Peyer's patch (tissue), 4 donors: Measurements from ENCODE around the gene ITCH. TPM values are rescaled to one million over a fixed set of nuclear protein-coding genes. Genes with fewer than 3 reads are reported as not detected.

Experiments
- DNase-seq, 3 donors: peaks; one replicate each; pipeline ENCODE4 v3.0.0-alpha.2; 2017 to 2019
- H3K27ac ChIP-seq, 4 donors: fragments of 200-600 bp; sonication (generic); one replicate each; pipeline ENCODE4 v1.5.1; 2016 to 2019
- H3K27me3 ChIP-seq, 2 donors: fragments of 200-600 bp; sonication (generic); one replicate each; pipeline ENCODE4 v1.5.1; 2019
- H3K36me3 ChIP-seq, 3 donors: fragments of 200-600 bp; sonication (generic); one replicate each; pipeline ENCODE4 v1.5.1; 2016 to 2019
- H3K4me1 ChIP-seq, 4 donors: fragments of 200-600 bp; sonication (generic); one replicate each; pipeline ENCODE4 v1.5.1; 2016 to 2019
- H3K4me3 ChIP-seq, 4 donors: fragments of 200-600 bp; sonication (generic); 1 replicate in 3 of 4; 2 replicates in 1 of 4; pipeline ENCODE4 v1.5.1; 2016 to 2019; ENCODE audit warnings: mild to moderate bottlenecking in 1 of 4
- H3K9me3 ChIP-seq, 4 donors: fragments of 200-600 bp; sonication (generic); one replicate each; pipeline ENCODE4 v1.5.1; 2016 to 2019; ENCODE audit warnings: mild to moderate bottlenecking in 1 of 4
- POLR2A ChIP-seq, 2 donors: fragments of 450-650 bp; IDR thresholded peaks; one replicate each; pipeline ENCODE4 v1.5.1; 2017; ENCODE audit warnings: antibody characterized with exemption in 2 of 2, mild to moderate bottlenecking in 2 of 2, moderate library complexity in 2 of 2
- total RNA-seq, 4 donors: library from RNA; depleted of rRNA; stranded (reverse); fragments of >200 nt; gene quantifications; one replicate each; pipeline ENCODE4 v1.1.0, GENCODE V29; 2016
- TF ChIP-seq, protein P1 (sequence below), 6 experiments: fragments of 450-650 bp in 4 of 6; fragments of 200-600 bp in 2 of 6; sonication (generic) in 1 of 6; IDR thresholded peaks; one replicate each; pipeline ENCODE4 v1.5.1; 2017 to 2019; ENCODE audit warnings: antibody characterized with exemption in 6 of 6, mild to moderate bottlenecking in 3 of 6, moderate library complexity in 1 of 6

Gene ITCH
- total RNA-seq, 4 donors from 2014 or later: 43.6 to 69.3 (median 59.8) TPM

DNA sequence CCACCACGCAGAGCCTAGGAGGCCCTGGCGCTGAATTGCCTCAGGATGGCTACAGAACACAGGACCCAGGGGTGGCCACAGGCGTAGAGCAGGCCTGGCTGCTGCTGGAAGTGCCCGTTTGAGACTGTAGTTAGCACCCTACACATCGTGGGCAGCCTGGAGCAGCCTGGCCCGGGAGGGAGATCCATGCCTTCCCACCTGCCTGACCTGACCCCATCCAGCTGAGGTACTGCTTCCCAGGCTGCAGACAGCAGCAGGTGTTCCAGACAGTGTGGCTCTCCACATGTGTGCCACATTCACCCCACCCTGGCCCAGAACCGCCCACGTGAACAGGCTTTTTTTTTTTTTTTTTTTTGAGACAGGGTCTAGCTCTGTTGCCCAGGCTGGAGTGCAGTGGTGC lies 174.6 kb downstream of the ITCH start:
- DNase-seq: no peak
- Histone ChIP-seq H3K36me3 (peaks cover 0 to 91% (median 0%) of the 10 kb centered on the region in 3 donors), H3K4me1 (no peaks in the 10 kb centered on the region), H3K27me3 (no peaks in the 10 kb centered on the region), H3K27ac (no peak overlapping the region), H3K4me3 (no peak overlapping the region), H3K9me3 (no peaks in the 10 kb centered on the region)
- TF ChIP-seq, protein P1, sequence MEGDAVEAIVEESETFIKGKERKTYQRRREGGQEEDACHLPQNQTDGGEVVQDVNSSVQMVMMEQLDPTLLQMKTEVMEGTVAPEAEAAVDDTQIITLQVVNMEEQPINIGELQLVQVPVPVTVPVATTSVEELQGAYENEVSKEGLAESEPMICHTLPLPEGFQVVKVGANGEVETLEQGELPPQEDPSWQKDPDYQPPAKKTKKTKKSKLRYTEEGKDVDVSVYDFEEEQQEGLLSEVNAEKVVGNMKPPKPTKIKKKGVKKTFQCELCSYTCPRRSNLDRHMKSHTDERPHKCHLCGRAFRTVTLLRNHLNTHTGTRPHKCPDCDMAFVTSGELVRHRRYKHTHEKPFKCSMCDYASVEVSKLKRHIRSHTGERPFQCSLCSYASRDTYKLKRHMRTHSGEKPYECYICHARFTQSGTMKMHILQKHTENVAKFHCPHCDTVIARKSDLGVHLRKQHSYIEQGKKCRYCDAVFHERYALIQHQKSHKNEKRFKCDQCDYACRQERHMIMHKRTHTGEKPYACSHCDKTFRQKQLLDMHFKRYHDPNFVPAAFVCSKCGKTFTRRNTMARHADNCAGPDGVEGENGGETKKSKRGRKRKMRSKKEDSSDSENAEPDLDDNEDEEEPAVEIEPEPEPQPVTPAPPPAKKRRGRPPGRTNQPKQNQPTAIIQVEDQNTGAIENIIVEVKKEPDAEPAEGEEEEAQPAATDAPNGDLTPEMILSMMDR (IDR thresholded peaks at IDR 0.05): no peak
- no peak for TF ChIP-seq POLR2A (IDR thresholded peaks at IDR 0.05)

DNA sequence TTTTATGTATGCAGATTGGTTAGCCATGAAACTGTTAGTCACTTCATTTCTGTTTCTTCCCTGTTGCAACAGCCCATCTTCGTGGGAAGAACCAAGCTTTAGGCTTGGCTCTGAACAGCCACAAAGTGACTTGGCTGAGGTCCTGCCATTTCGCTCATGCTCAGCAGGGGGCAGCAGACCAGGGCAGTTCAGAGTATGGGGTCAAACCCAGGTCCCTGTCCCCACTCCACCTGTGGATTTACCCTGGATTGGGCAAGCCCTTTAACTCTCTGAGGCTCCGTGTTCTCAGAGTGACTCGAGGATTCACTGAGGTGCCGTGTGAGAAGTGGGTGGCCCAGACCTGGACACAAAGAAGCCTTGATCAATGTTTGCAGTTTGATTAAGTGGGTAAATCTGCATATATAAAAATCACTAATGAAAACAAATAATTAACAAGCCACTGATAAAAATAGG lies 175.6 kb downstream of the ITCH start:
- Histone ChIP-seq H3K9me3 (no peaks in the 10 kb centered on the region), H3K27me3 (no peaks in the 10 kb centered on the region), H3K4me1 (peaks cover 0 to 2% (median 0%) of the 10 kb centered on the region in 4 donors), H3K27ac (no peak overlapping the region), H3K36me3 (peaks cover 0 to 81% (median 0%) of the 10 kb centered on the region in 3 donors), H3K4me3 (no peak overlapping the region)
- DNase-seq: peak in 2 of 3 donors; percentile 51 to 82
- TF ChIP-seq, protein P1 (IDR thresholded peaks at IDR 0.05): peak; percentile 57 to 73 (median 68)
- no peak for TF ChIP-seq POLR2A (IDR thresholded peaks at IDR 0.05)

DNA sequence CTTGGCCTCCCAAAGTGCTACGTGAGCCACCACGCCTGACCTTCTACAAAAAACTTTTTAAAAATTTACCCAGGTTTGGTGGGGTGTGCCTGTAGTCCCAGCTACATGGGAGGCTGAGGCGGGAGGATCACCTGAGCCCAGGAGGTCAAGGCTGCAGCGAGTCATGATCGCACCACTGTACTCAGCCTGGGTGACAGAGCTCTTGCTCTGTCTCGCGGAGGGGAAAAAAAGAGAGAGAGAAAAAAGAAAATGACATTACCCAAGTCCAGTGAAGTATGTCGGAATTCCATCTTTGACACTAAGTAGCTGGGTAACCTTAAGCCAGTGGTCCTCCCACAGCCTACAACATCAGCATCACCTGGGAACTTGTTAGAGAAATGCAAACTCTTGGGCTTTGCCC lies 176.7 kb downstream of the ITCH start:
- Histone ChIP-seq H3K4me1 (peaks cover 0 to 12% (median 0%) of the 10 kb centered on the region in 4 donors), H3K9me3 (no peaks in the 10 kb centered on the region), H3K36me3 (peaks cover 0 to 70% (median 0%) of the 10 kb centered on the region in 3 donors), H3K4me3 (no peak overlapping the region), H3K27me3 (no peaks in the 10 kb centered on the region), H3K27ac (no peak overlapping the region)
- no peak for DNase-seq
- TF ChIP-seq, protein P1 (IDR thresholded peaks at IDR 0.05): no peak
- TF ChIP-seq POLR2A (IDR thresholded peaks at IDR 0.05): no peak

DNA sequence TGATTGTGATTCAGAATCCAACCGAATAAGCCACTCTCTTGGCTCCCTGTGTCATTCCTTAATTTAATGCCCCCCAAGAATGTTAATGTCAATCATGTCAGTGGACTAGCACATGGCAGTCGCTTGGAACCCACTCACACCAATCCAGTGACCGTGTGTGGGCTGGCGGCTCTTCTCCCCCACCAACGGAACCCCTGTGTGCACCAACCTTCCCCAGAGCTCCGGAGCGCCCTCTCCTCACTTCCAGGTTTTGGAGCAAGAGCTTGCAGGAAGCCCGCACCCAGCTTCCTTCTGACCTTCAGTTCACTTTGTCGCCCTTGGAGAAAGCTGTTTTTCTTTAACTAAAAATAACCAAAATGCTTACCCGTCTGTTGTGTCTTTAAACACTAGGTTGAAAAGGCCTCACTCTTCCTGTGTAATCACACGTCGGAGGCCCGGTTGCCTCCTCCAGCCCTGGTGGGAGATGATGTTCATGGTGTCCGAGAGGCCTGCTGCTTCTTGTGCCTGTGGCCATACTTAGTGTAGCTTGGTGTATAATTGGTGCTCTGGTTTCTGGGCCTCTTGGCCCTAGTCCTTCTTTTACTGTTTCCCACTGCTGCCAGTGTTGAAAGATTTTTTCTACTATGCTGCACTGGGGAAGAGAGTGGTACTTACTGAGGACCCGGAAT lies 177.7 kb downstream of the ITCH start:
- peaks cover 0 to 60% (median 0%) of the 10 kb centered on the region in 3 donors for H3K36me3 ChIP-seq

DNA sequence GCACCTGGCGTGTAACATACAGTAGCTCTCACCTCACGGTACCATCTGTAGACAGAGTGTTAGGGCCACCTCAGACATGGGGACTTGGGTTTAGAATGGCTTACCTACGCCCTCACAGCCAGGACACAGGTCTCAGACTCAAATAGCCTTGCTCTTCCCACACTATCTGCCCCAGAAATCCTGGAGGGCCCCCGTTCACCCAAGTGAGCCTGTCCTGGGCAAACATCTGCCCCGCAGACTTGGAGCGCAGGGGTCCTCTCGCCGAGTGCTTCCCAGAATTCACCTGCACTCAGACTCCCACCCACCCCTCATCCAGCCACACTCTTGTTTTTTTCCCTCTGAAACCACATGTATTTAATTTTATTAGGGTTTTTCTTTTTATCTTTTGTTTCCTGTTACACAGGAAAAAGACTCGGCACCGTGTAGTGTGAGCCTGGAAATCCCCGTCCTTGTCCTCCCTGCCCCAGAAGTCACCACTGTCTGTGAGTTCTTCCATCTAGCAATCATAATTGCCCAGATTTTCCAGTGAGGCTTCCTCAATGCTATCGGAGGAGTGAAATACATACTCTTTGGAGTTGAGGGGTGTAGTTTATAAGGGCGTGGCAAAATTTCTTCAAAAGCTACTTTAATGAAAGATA lies 178.3 kb downstream of the ITCH start:
- Histone ChIP-seq H3K36me3 (peaks cover 0 to 54% (median 0%) of the 10 kb centered on the region in 3 donors), H3K4me3 (no peak overlapping the region), H3K27ac (no peak overlapping the region), H3K4me1 (peaks cover 0 to 13% (median 0%) of the 10 kb centered on the region in 4 donors), H3K27me3 (no peaks in the 10 kb centered on the region), H3K9me3 (no peaks in the 10 kb centered on the region)
- no peak for DNase-seq
- TF ChIP-seq, protein P1 (IDR thresholded peaks at IDR 0.05): no peak
- no peak for TF ChIP-seq POLR2A (IDR thresholded peaks at IDR 0.05)

More for the DNA sequence above, 177.7 kb downstream of the ITCH start:
- TF ChIP-seq, protein P1 (IDR thresholded peaks at IDR 0.05): no peak
- no peak for TF ChIP-seq POLR2A (IDR thresholded peaks at IDR 0.05)
- Histone ChIP-seq H3K9me3 (no peaks in the 10 kb centered on the region), H3K4me1 (peaks cover 0 to 13% (median 0%) of the 10 kb centered on the region in 4 donors), H3K27me3 (no peaks in the 10 kb centered on the region), H3K27ac (no peak overlapping the region), H3K4me3 (no peak overlapping the region)
- no peak for DNase-seq
